H4 (cell line): Measurements from ENCODE around the gene HOGA1. TPM values are rescaled to one million over a fixed set of nuclear protein-coding genes. Genes with fewer than 3 reads are reported as not detected.

Experiments used
- DNase-seq: peaks from one replicate; pipeline ENCODE4 v3.0.0-alpha.2; 2015; ENCODE audit warnings: low spot score
- total RNA-seq: library from RNA; depleted of rRNA; stranded (reverse); fragments of >200 nt; shearing (Covaris generic); gene quantifications from 2 replicates; pipeline ENCODE4 v1.2.3, GENCODE V29; 2014

HOGA1 gene
- total RNA-seq, 1 experiment from 2014 or later, result 1.3 TPM

GRCh38 chr10:97578171-97578844 lies 5.9 kb upstream of the HOGA1 start:
- DNase-seq, result no peak

- DNase-seq, result no peak
Measured at GRCh38 chr10:97580421-97581367, 3.5 kb upstream of the HOGA1 start.

GRCh38 chr10:97582169-97582568 lies 2.0 kb upstream of the HOGA1 start:
- DNase-seq, result no peak

GRCh38 chr10:97583476-97583875 lies 713 bp upstream of the HOGA1 start:
- DNase-seq, result no peak

GRCh38 chr10:97584798-97585438 lies 729 bp downstream of the HOGA1 start:
- no peak for DNase-seq

- DNase-seq, result no peak
Measured at GRCh38 chr10:97585439-97585811, 1.2 kb downstream of the HOGA1 start.

- DNase-seq, result no peak
Measured at GRCh38 chr10:97587183-97587582, 3.0 kb downstream of the HOGA1 start.

GRCh38 chr10:97589479-97589878 lies 5.3 kb downstream of the HOGA1 start, which contains the start of gene C10orf62:
C10orf62 (plus strand) TSS chr10:97589721; CDS start chr10:97589898, 177 bp downstream.
- no peak for DNase-seq

- no peak for DNase-seq
Measured at GRCh38 chr10:97590082-97590747, 6.0 kb downstream of the HOGA1 start.

- DNase-seq, result no peak
Measured at GRCh38 chr10:97590748-97591495, 6.7 kb downstream of the HOGA1 start.

- no peak for DNase-seq
Measured at GRCh38 chr10:97593421-97593820, 9.2 kb downstream of the HOGA1 start.

- peak; percentile 82 for DNase-seq
Measured at GRCh38 chr10:97596101-97597082, 12.2 kb downstream of the HOGA1 start.

GRCh38 chr10:97597778-97598177 lies 13.6 kb downstream of the HOGA1 start:
- no peak for DNase-seq

- DNase-seq, result no peak
Measured at GRCh38 chr10:97598407-97599271, 14.4 kb downstream of the HOGA1 start.

- no peak for DNase-seq
Measured at GRCh38 chr10:97599272-97599619, 15.1 kb downstream of the HOGA1 start.

GRCh38 chr10:97600616-97601015 lies 16.4 kb downstream of the HOGA1 start:
- no peak for DNase-seq

- DNase-seq, result no peak
Measured at GRCh38 chr10:97601268-97602215, 17.4 kb downstream of the HOGA1 start.

GRCh38 chr10:97607095-97607636 lies 23.0 kb downstream of the HOGA1 start:
- DNase-seq, result no peak
